Measurements from ENCODE around the gene PACRG. TPM values are rescaled to one million over a fixed set of nuclear protein-coding genes. Genes with fewer than 3 reads are reported as not detected.

PACRG gene
- total RNA-seq, 4 donors from 2014 or later, result 0.95 to 1.3 TPM; not detected in 2

DNA sequence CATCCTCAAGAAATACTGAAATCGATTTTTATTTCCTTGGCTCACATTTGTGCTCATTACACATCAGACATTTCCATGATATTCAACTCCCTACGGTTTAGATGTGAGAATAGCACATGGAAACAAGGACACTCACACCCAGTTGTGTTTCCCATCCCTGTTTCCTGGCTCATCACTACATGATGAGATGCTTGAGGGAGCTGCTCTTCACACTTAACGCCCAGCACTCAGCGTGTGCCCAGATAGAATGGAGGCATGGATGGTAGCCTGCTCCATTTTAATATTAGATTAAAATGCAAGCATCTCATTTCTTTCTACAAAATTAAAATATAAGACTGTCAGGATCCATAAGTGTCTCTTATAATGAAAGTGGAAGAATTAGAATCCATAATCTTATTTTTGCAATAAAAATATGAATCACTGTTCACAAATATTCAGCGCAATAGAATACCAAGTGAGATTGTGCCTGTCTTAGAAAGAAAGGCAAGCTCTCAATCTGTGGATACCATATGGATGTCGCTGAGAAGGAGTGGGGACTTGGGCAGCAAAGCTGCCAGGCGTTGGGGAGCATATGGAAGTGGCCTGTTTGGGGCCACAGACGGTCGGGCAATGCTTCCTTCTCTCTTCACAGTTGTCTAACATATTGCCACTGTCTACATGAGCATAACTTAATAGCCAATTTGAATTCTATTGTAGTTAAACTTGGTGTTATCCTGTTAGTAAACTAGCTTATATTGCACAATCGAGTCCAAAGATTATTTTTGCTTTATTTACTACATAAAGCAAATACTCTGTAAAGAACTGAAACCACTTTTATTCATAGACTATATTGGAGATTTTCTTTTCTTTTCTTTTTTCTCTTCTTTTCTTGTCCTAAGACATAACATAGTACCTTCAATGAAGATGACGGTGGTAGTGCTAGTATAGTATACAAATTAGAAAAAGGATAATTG, 479.9 kb downstream of the PACRG start:
- DNase-seq, result no peak
- WGBS, 2 donors, result 83 to 87% methylated on average over 11 of the region's 11 CpGs
- intact Hi-C loops (cut with DNase I), result no loop called here

GRCh38 chr6:163209005-163209404, 481.2 kb downstream of the PACRG start:
- no peak for DNase-seq
- 44 to 53% methylated on average over 4 of the region's 4 CpGs for WGBS, 2 donors
- TF ChIP-seq POLR2A (IDR thresholded peaks at IDR 0.05), result no peak
- TF ChIP-seq, protein P1, sequence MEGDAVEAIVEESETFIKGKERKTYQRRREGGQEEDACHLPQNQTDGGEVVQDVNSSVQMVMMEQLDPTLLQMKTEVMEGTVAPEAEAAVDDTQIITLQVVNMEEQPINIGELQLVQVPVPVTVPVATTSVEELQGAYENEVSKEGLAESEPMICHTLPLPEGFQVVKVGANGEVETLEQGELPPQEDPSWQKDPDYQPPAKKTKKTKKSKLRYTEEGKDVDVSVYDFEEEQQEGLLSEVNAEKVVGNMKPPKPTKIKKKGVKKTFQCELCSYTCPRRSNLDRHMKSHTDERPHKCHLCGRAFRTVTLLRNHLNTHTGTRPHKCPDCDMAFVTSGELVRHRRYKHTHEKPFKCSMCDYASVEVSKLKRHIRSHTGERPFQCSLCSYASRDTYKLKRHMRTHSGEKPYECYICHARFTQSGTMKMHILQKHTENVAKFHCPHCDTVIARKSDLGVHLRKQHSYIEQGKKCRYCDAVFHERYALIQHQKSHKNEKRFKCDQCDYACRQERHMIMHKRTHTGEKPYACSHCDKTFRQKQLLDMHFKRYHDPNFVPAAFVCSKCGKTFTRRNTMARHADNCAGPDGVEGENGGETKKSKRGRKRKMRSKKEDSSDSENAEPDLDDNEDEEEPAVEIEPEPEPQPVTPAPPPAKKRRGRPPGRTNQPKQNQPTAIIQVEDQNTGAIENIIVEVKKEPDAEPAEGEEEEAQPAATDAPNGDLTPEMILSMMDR (IDR thresholded peaks at IDR 0.05), result no peak
- Histone ChIP-seq H3K9me3 (peaks cover 0 to 11% (median 8%) of the 10 kb centered on the region in 3 donors), H3K4me3 (no peak overlapping the region), H3K27ac (no peak overlapping the region), H3K4me1 (no peaks in the 10 kb centered on the region), H3K27me3 (no peaks in the 10 kb centered on the region), H3K36me3 (no peaks in the 10 kb centered on the region)
- intact Hi-C loops (cut with DNase I), result no loop called here

More for the DNA sequence above, 479.9 kb downstream of the PACRG start:
- Histone ChIP-seq H3K36me3 (no peaks in the 10 kb centered on the region), H3K4me1 (no peaks in the 10 kb centered on the region), H3K27ac (no peak overlapping the region), H3K9me3 (peaks cover 0 to 11% (median 8%) of the 10 kb centered on the region in 3 donors), H3K4me3 (no peak overlapping the region), H3K27me3 (no peaks in the 10 kb centered on the region)
- TF ChIP-seq, protein P1 (IDR thresholded peaks at IDR 0.05), result no peak

- H3K27ac ChIP-seq, result no peak overlapping the region
- DNase-seq, result no peak
- H3K9me3 ChIP-seq, result peaks cover 0 to 11% (median 8%) of the 10 kb centered on the region in 3 donors
- TF ChIP-seq, protein P1 (IDR thresholded peaks at IDR 0.05), result no peak
- no peak for TF ChIP-seq POLR2A (IDR thresholded peaks at IDR 0.05)
- no peak overlapping the region for H3K4me3 ChIP-seq
- no peaks in the 10 kb centered on the region for H3K27me3 ChIP-seq
- no peaks in the 10 kb centered on the region for H3K36me3 ChIP-seq
- WGBS, 2 donors, result 52 to 90% methylated on average over 1 of the region's 1 CpG
- intact Hi-C loops (cut with DNase I), result no loop called here
- H3K4me1 ChIP-seq, result no peaks in the 10 kb centered on the region
These were observed 484.3 kb downstream of the PACRG start for GRCh38 chr6:163212123-163212522.

- Histone ChIP-seq H3K27me3 (no peaks in the 10 kb centered on the region), H3K4me3 (no peak overlapping the region), H3K4me1 (no peaks in the 10 kb centered on the region), H3K27ac (no peak overlapping the region), H3K36me3 (no peaks in the 10 kb centered on the region), H3K9me3 (peaks cover 0 to 11% (median 8%) of the 10 kb centered on the region in 3 donors)
- no peak for DNase-seq
- intact Hi-C loops (cut with DNase I), result no loop called here
- TF ChIP-seq POLR2A (IDR thresholded peaks at IDR 0.05), result no peak
- 38 to 67% methylated on average over 1 of the region's 1 CpG for WGBS, 2 donors
These were observed 486.5 kb downstream of the PACRG start for GRCh38 chr6:163214259-163214658.

- intact Hi-C loops (cut with DNase I), result no loop called here
- Histone ChIP-seq H3K4me1 (no peaks in the 10 kb centered on the region), H3K9me3 (no peaks in the 10 kb centered on the region), H3K27ac (no peak overlapping the region), H3K4me3 (no peak overlapping the region), H3K27me3 (no peaks in the 10 kb centered on the region), H3K36me3 (no peaks in the 10 kb centered on the region)
- WGBS, 2 donors, result 62 to 79% methylated on average over 5 of the region's 5 CpGs
- DNase-seq, result no peak
- TF ChIP-seq POLR2A (IDR thresholded peaks at IDR 0.05), result no peak
- TF ChIP-seq, protein P1 (IDR thresholded peaks at IDR 0.05), result no peak
These were observed 490.7 kb downstream of the PACRG start for GRCh38 chr6:163218361-163218894.
